ENCODE data around the gene PI4KA. TPM values are rescaled to one million over a fixed set of nuclear protein-coding genes. Genes with fewer than 3 reads are reported as not detected.

The PI4KA gene
- total RNA-seq, 1 experiment from 2014 or later = 65.8 TPM

GRCh38 chr22:20741634-20742581 lies 116.7 kb downstream of the PI4KA start:
- H3K4me1 ChIP-seq (ENCODE audit: insufficient read depth, low read length) = no peaks in the 10 kb centered on the region
- H4K5ac ChIP-seq (ENCODE audit: insufficient read length, low read depth, low read length) = no peak overlapping the region
- no peak overlapping the region for H3K18ac ChIP-seq (ENCODE audit: insufficient read length, low read depth, low read length)
- H2AFZ ChIP-seq (ENCODE audit: low read length) = no peak overlapping the region
- Mint-ChIP-seq H3K4me1 (no peaks in the 10 kb centered on the region), H3K4me3 (no peak overlapping the region), H3K36me3 (ENCODE audit: insufficient read depth in 1 of 3, low read depth in 3 of 3) (peaks cover 15 to 52% (median 22%) of the 10 kb centered on the region in 3 experiments), H3K9me3 (peaks cover 6 to 7% of the 10 kb centered on the region in 2 experiments; a peak in 4 of 5 replicates), H3K27me3 (ENCODE audit: low read depth) (no peaks in the 10 kb centered on the region), H3K27ac (no peak overlapping the region)
- TF ChIP-seq CTCF (conservative IDR thresholded peaks at IDR 0.05) = peak; percentile 84
- H2BK120ac ChIP-seq (ENCODE audit: low read depth, low read length, poor library complexity, severe bottlenecking) = no peak overlapping the region
- H2BK15ac ChIP-seq (ENCODE audit: low read depth, low read length) = no peak overlapping the region
- H3K27ac ChIP-seq (ENCODE audit: insufficient read length, low read depth, low read length) = no peak overlapping the region
- H2BK12ac ChIP-seq (ENCODE audit: insufficient read length, low read depth, low read length) = no peak overlapping the region
- H3K23ac ChIP-seq (ENCODE audit: insufficient read length, low read depth, low read length) = no peak overlapping the region
- no peak overlapping the region for H4K91ac ChIP-seq (ENCODE audit: insufficient read length, low read depth, low read length)
- DNase-seq = no peak
- no peaks in the 10 kb centered on the region for H3K79me1 ChIP-seq (ENCODE audit: insufficient read depth, low read depth, low read length, poor library complexity, severe bottlenecking)
- no peaks in the 10 kb centered on the region for H3K9me3 ChIP-seq (ENCODE audit: control insufficient read depth, low read depth, low read length)
- no peak overlapping the region for H3K4me2 ChIP-seq (ENCODE audit: insufficient read depth, insufficient read length, low read length)
- WGBS (ENCODE audit: extremely low coverage, insufficient read length, low lambda C conversion rate) = no CpG with 5 or more reads among the region's 16 CpGs
- H3K56ac ChIP-seq (ENCODE audit: insufficient read length, low read depth, low read length) = no peak overlapping the region
- no peaks in the 10 kb centered on the region for H4K20me1 ChIP-seq (ENCODE audit: control insufficient read depth, insufficient read depth, insufficient read length)
- H3K27me3 ChIP-seq (ENCODE audit: insufficient read depth, low read length) = no peaks in the 10 kb centered on the region
- no peak overlapping the region for H4K8ac ChIP-seq (replicated peaks; ENCODE audit: insufficient read length, low read depth, low read length)
- H2AK5ac ChIP-seq (ENCODE audit: insufficient read length, low read length) = no peak overlapping the region
- no peak overlapping the region for H3K9ac ChIP-seq (ENCODE audit: extremely low read depth, insufficient read length, low read length)
- no peaks in the 10 kb centered on the region for H3K79me2 ChIP-seq (ENCODE audit: insufficient read depth, low read length)
- no peak overlapping the region for H3K14ac ChIP-seq (ENCODE audit: insufficient read depth, low read length)
- no peak overlapping the region for H3K4ac ChIP-seq (ENCODE audit: low read depth, low read length)
- no peaks in the 10 kb centered on the region for H3K23me2 ChIP-seq (ENCODE audit: insufficient read length, low read depth, low read length, poor library complexity, severe bottlenecking)
- no peak overlapping the region for H2BK5ac ChIP-seq (ENCODE audit: insufficient read length, low read length)
- no peak overlapping the region for H2BK20ac ChIP-seq (ENCODE audit: low read depth, low read length, poor library complexity, severe bottlenecking)
- H3T11ph ChIP-seq (ENCODE audit: low read length) = no peak overlapping the region
